Measurements from ENCODE around the gene PLCB2. TPM values are rescaled to one million over a fixed set of nuclear protein-coding genes. Genes with fewer than 3 reads are reported as not detected.

Gene PLCB2
- total RNA-seq, 4 donors from 2014 or later: 0.34 to 3.0 (median 2.0) TPM

DNA sequence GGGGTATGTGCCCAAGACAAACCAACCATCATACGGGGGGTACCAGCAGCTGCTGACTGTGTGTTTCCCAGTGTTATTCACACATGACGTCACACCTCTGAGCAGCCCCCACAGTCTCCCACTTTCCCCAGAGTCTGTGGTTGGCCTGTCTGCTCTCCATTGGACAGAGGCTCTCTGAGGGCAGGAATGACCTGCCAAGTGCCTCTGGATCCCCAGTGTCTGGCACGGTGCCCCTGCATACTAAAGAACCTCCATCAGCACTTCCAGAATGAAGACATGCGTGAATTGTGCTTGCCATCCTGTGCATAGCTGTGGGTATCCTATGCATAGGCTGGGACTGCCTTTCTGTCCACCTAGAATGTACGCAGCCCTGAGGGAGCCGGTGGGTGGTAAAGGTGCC, 36.5 kb upstream of the PLCB2 start:
- H3K4me1 ChIP-seq: peaks cover 55% of the 10 kb centered on the region

GRCh38 chr15:40343512-40343911, 35.8 kb upstream of the PLCB2 start:
- no peak for DNase-seq (ENCODE audit: low spot score in 2 of 2)
- H3K27ac ChIP-seq: peak overlapping the region; percentile 22
- no peaks in the 10 kb centered on the region for H3K9me3 ChIP-seq
- H3K27me3 ChIP-seq: no peaks in the 10 kb centered on the region
- WGBS: 83% methylated on average over 10 of the region's 10 CpGs
- TF ChIP-seq EP300 (IDR thresholded peaks at IDR 0.05) (no peak), POLR2AphosphoS5 (IDR thresholded peaks at IDR 0.05) (no peak), POLR2A (IDR thresholded peaks at IDR 0.05) (no peak), CTCF (IDR thresholded peaks at IDR 0.05) (no peak)
- no peaks in the 10 kb centered on the region for H3K36me3 ChIP-seq
- no peak overlapping the region for H3K4me3 ChIP-seq
- H3K4me1 ChIP-seq: peaks cover 62% of the 10 kb centered on the region

More for the DNA sequence above, 36.5 kb upstream of the PLCB2 start:
- WGBS: 57% methylated on average over 5 of the region's 6 CpGs
- no peak for DNase-seq (ENCODE audit: low spot score in 2 of 2)
- TF ChIP-seq EP300 (IDR thresholded peaks at IDR 0.05) (no peak), POLR2A (IDR thresholded peaks at IDR 0.05) (no peak), CTCF (IDR thresholded peaks at IDR 0.05) (no peak), POLR2AphosphoS5 (IDR thresholded peaks at IDR 0.05) (no peak)
- no peaks in the 10 kb centered on the region for H3K36me3 ChIP-seq
- H3K4me3 ChIP-seq: no peak overlapping the region
- no peaks in the 10 kb centered on the region for H3K9me3 ChIP-seq
- no peaks in the 10 kb centered on the region for H3K27me3 ChIP-seq
- no peak overlapping the region for H3K27ac ChIP-seq

DNA sequence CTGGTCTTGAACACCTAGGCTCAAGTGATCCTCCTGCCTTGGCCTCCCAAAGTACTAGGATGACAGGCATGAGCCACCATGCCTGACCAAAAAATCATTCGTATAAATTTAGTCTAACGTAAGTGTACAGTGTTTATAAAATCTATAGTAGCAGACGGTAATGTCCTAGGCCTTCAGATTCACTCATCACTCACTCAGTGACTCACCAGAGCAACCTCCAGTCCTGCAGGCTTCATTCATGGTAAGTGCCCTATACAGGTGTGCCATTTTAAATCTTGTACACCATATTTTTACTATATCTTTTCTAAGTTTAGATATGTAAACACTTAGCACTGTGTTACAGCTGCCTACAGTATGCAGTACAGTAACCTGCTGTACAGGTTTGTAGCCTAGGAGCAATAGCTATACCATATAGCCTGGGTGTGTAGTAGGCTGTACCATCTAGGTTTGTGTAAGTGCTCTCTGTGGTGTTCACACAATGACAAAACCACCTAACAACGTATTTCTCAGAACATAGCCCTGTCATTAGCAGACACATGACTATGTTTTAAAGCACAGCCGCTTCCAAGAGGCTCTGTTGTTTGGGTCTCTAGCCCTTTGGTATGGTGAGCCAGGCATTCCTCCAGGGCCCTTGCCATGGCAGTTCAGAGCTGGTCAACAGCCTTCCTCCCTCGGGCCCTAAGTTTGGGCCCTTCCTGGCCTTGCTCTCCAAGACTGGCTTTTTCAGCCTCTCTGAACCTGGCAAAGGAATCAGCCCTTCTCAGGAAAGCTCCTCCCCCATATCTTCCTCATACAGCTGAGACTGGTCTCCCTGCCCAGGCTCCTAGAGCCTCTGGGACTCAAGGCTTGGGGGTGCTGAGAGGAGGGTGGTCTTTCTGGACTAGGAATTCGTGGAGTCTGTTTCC, 34.9 kb upstream of the PLCB2 start:
- Histone ChIP-seq H3K4me3 (no peak overlapping the region), H3K4me1 (peaks cover 70% of the 10 kb centered on the region), H3K9me3 (no peaks in the 10 kb centered on the region), H3K27ac (peak overlapping the region; percentile 22), H3K27me3 (no peaks in the 10 kb centered on the region), H3K36me3 (no peaks in the 10 kb centered on the region)
- 64% methylated on average over 7 of the region's 7 CpGs for WGBS
- TF ChIP-seq POLR2AphosphoS5 (IDR thresholded peaks at IDR 0.05) (no peak), EP300 (IDR thresholded peaks at IDR 0.05) (no peak), CTCF (IDR thresholded peaks at IDR 0.05) (no peak), POLR2A (IDR thresholded peaks at IDR 0.05) (no peak)
- DNase-seq (ENCODE audit: low spot score in 2 of 2): no peak

- peak; percentile 94 to 95 for DNase-seq (ENCODE audit: low spot score in 2 of 2)
- 13% methylated on average over 13 of the region's 17 CpGs for WGBS
These were observed 33.1 kb upstream of the PLCB2 start, which contains the start of gene CCDC9B for GRCh38 chr15:40340740-40341400. CCDC9B (minus strand) TSS chr15:40340939; CDS start chr15:40340819, 120 bp downstream.

DNA sequence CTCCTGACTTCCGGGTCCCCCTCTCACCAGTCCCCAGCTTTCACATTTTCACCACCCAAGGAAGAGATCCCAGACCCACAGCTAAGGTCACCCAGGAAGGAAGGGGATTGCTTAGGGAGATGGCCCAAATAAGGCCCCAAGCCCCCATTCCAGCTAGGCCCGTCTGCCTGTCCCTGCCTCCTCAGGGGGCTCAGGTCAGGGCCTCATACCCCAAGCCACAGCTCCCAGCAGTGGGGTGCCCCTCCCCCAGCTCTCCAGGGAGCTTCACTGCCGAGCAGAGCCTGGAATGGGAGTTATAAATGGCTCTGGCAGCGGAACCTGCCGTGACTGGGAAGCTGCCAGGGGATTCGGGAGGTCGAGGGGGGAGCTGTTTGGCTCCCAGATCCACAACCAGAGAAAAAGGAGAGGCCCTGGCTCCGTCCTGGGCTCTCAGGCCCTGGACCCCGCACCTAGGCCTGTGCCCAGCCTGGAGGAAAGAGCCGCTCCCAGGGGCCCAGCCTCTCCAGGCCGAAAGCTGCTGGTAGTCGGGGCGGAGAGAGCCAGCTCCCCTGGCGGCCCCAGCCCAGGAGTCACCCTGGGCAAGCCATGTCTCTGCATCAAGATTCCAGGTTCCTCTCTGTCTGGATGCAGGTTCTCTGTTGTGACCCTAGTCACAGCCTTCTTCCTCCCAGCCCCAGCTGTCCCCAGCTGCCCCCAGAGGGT, 32.5 kb upstream of the PLCB2 start:
- H3K4me1 ChIP-seq: peaks cover 79% of the 10 kb centered on the region
- peak overlapping the region; percentile 38 for H3K4me3 ChIP-seq
- H3K27ac ChIP-seq: peak overlapping the region; percentile 86
- no peaks in the 10 kb centered on the region for H3K36me3 ChIP-seq
- DNase-seq (ENCODE audit: low spot score in 2 of 2): no peak
- WGBS: 20% methylated on average over 1 of the region's 14 CpGs
- H3K9me3 ChIP-seq: no peaks in the 10 kb centered on the region
- TF ChIP-seq CTCF (IDR thresholded peaks at IDR 0.05) (no peak), POLR2A (IDR thresholded peaks at IDR 0.05) (no peak), POLR2AphosphoS5 (IDR thresholded peaks at IDR 0.05) (no peak), EP300 (IDR thresholded peaks at IDR 0.05) (no peak)
- H3K27me3 ChIP-seq: no peaks in the 10 kb centered on the region

More at GRCh38 chr15:40340740-40341400, 33.1 kb upstream of the PLCB2 start, which contains the start of gene CCDC9B:
- TF ChIP-seq POLR2AphosphoS5 (IDR thresholded peaks at IDR 0.05) (peak in 1 of 3 donors; percentile 47), POLR2A (IDR thresholded peaks at IDR 0.05) (peak in 1 of 2 donors; percentile 36), EP300 (IDR thresholded peaks at IDR 0.05) (no peak)
- Histone ChIP-seq H3K27me3 (no peaks in the 10 kb centered on the region), H3K9me3 (no peaks in the 10 kb centered on the region), H3K4me3 (peak within 1 kb of the TSS; percentile 38), H3K36me3 (no peaks in the 10 kb centered on the region), H3K4me1 (peaks cover 73% of the 10 kb centered on the region), H3K27ac (peak within 1 kb of the TSS; percentile 86)

Measured in suprapubic skin (tissue), 4 donors.